Suppressor macrophage treated with lipopolysaccharide for 1 hour (primary cell): ENCODE measurements around the gene PDPK1.

Experiments
- DNase-seq, 3 donors: peaks; one replicate each; pipeline ENCODE4 v3.0.0-alpha.2; 2020 to 2022

Gene PDPK1

GRCh38 chr16:2537451-2538379 is at the start of gene PDPK1:
PDPK1 (plus strand) TSS chr16:2538021; CDS start chr16:2538113, 92 bp downstream.
- peak; percentile 98 to 100 (median 99) for DNase-seq

GRCh38 chr16:2489581-2489980 is 48.2 kb upstream of the PDPK1 start:
- DNase-seq: no peak

GRCh38 chr16:2490190-2491105 is 47.4 kb upstream of the PDPK1 start:
- no peak for DNase-seq

- no peak for DNase-seq
Measured at GRCh38 chr16:2492292-2492691, 45.5 kb upstream of the PDPK1 start.

- DNase-seq: no peak
Measured at GRCh38 chr16:2493605-2494004, 44.2 kb upstream of the PDPK1 start.

GRCh38 chr16:2494616-2495015 is 43.2 kb upstream of the PDPK1 start:
- DNase-seq: no peak

GRCh38 chr16:2495041-2495440 is 42.8 kb upstream of the PDPK1 start:
- no peak for DNase-seq

- no peak for DNase-seq
Measured at GRCh38 chr16:2496223-2497115, 41.4 kb upstream of the PDPK1 start.

GRCh38 chr16:2497116-2497630 is 40.6 kb upstream of the PDPK1 start:
- DNase-seq: no peak

- DNase-seq: no peak
Measured at GRCh38 chr16:2497695-2498484, 39.9 kb upstream of the PDPK1 start.

GRCh38 chr16:2498531-2499253 is 39.1 kb upstream of the PDPK1 start:
- no peak for DNase-seq

- DNase-seq: no peak
Measured at GRCh38 chr16:2499454-2499853, 38.4 kb upstream of the PDPK1 start.

- DNase-seq: no peak
Measured at GRCh38 chr16:2499890-2500429, 37.9 kb upstream of the PDPK1 start.

GRCh38 chr16:2500430-2500917 is 37.3 kb upstream of the PDPK1 start:
- DNase-seq: no peak

GRCh38 chr16:2500918-2501750 is 36.7 kb upstream of the PDPK1 start:
- peak; percentile 87 to 92 (median 91) for DNase-seq

- DNase-seq: no peak
Measured at GRCh38 chr16:2501946-2502895, 35.6 kb upstream of the PDPK1 start.

GRCh38 chr16:2505695-2506094 is 32.1 kb upstream of the PDPK1 start:
- DNase-seq: no peak

GRCh38 chr16:2507052-2507659 is 30.7 kb upstream of the PDPK1 start:
- peak; percentile 70 to 82 (median 71) for DNase-seq
